Activated CD4-positive, alpha-beta T cell treated with anti-CD3 and anti-CD28 coated beads, Interleukin-2, amount 50 U/mL, for 24 hours (primary cell): Measurements from ENCODE around the gene EMC10.
"Not testable (repeated sequence)": the region's sequence is repeated elsewhere in the genome, so short reads cannot be mapped to it uniquely, and the experiment has no call there.

Experiments used
- DNase-seq, 2 donors: peaks; one replicate each; pipeline ENCODE4 v3.0.0-alpha.2; 2020; ENCODE audit warnings: low read depth in 1 of 2, low spot score in 1 of 2

The EMC10 gene

DNA sequence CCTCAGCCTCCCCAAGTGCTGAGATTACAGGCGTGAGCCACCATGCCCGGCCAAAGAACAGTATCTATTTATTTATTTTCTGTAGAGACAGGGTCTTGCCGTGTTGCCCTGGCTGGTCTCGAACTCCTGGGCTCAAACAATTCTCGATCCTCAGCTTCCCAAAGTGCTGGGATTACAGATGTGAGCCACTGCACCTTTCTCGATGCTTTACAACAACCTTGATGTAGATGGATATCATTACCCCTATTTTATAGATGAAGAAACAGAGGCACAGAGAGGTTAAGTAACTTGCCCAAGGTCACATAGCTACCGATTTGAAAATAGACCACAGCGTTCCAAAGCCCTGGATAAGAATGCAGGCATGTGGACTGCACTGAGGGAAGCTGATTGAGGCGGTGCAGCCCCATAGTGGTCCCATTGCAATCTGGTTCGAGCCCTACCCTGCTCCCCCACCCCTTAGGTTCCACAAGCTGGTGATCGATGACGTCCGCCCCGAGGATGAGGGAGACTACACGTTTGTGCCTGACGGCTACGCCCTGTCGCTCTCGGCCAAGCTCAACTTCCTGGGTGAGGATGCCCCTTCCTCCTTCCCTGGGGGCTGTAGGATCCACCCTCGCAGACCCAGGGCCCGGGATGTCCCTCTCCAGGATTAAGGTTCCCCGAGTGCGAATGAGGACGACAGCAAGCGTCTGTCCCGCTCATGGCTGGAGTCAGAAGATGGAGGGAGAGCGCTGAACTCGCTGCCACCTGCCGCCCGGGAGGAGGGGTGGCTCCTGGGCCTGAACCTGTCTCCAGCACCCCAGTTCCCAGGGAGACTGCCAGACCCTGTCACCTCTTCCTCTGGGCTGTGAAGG lies 25.7 kb upstream of the EMC10 start:
- DNase-seq = no peak

DNA sequence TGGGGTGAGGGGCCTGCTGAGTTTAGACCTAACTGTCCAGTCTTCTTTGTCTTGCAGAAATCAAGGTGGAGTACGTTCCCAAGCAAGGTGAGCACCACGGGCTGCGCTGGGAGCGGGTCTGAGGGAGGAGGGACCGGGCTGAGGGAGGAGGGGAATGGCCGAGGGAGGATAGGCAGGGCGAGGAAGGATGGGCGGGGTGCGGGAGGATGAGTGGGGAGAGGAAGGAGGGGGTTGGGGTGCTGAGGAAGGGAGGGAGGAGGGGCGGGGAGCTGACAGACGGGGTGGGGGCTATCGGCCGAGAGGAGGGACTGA lies 25.1 kb upstream of the EMC10 start:
- DNase-seq = no peak

DNA sequence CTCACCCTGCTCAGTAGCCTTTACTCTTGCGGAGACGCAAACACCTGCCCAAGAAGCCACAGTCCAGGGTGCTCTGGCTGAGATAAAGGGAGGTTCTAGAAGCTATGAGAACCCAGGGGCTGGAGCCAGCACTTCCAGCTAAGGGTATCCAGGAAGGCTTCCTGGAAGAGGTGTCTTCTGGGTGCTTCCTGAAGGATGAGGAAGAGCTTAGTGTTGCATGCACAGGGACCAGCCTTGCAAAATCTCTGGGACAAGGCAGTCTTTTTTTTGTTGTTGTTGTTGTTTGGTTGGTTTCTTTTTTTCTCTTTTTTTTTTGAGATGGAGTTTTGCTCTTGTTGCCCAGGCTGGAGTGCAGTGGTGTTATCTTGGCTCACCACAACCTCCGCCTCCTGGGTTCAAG lies 23.1 kb upstream of the EMC10 start:
- no peak for DNase-seq

DNA sequence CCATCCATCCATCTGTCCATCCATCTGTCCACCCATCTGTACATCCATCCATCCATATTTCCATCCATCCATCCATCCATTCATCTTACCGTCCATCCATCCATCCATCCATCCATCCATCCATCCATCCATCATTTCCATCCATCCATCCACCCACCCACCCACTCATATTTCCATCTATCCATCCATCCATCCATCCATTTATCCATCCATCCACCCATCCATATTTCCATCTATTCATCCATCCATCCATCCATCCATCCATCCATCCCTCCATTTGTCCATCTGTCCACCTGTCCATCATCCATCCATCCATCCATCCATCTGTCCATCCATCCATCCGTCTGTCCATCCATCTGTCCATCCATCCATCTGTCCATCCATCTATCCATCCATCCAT lies 20.3 kb upstream of the EMC10 start:
- DNase-seq = no peak

DNA sequence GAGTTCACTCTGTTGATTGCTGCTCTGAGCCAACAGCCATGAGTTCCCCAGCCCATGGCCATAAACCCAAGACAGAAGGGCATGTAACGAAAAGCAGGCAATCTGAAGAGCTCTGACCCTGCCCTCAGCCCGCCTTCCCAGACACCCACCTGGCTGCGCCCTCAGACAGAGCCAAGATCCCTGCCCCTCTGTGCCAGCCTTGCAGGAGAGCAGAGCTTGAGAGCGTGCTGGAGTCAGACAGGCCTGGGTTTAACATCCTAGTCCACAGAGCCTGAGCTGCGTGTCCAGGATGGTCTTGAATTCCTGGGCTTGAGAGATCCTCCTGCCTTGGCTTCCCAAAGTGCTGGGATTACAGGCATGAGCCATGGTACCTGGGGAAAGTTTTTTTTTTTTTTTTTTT lies 19.0 kb upstream of the EMC10 start:
- DNase-seq = no peak

DNA sequence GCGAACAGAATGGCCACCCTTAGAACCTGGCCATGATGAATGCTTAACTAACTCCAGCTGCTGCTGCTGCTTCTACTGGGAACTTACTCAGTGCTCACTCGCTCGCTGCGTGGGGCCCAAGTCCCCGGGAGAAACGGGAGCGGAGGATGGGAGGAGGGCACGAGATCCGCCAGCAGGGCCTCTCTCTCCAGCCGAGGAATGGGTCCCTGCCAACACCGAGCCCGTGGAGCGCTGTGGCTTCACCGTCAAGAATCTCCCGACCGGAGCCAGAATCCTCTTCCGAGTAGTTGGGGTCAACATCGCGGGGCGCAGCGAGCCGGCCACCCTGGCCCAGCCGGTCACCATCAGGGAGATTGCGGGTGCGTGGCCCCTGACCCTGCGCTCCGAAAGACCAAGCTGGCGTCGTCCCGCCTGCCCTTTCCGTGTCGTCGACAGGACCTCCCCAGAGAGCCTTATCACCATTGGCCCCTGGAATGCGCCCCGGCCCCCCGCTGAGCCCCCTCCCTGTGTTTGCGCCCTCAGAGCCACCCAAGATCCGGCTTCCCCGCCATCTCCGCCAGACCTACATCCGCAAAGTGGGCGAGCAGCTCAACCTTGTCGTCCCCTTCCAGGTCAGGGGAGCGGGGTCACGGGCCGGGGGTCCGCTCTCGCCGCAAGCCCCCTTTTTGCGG lies 17.8 kb upstream of the EMC10 start:
- no peak for DNase-seq

DNA sequence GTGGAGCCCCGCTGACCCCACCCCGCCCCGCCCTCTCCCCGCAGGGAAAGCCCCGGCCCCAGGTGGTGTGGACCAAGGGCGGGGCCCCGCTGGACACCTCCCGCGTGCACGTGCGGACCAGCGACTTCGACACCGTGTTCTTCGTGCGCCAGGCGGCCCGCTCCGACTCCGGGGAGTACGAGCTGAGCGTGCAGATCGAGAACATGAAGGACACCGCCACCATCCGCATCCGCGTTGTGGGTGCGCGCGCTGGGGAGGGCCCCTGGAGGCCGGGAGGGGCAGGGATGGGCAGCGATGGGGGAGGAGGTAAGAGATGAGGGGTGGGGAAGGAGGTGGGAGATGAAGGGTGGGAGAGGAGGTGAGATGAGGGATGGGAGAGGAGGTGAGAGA lies 17.2 kb upstream of the EMC10 start:
- no peak for DNase-seq

DNA sequence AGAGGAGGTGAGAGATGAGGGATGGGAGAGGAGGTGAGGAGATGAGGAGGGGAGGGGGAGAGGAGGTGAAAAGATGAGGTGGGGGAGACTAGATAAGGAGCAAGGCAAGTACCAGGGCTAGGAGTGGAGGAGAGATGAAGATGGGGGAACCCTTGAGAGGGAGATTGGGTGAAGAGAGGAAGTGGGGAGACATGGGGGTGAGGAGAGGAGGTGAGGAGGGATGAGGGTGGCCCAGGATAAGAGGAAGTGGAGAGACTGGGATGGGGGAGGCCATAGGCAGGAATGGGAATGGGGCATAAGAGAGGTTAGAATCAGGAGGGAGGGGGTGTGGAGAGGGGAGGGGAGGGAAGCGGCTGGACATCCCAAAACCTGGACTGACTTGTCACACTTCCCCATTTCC lies 16.7 kb upstream of the EMC10 start:
- no peak for DNase-seq

DNA sequence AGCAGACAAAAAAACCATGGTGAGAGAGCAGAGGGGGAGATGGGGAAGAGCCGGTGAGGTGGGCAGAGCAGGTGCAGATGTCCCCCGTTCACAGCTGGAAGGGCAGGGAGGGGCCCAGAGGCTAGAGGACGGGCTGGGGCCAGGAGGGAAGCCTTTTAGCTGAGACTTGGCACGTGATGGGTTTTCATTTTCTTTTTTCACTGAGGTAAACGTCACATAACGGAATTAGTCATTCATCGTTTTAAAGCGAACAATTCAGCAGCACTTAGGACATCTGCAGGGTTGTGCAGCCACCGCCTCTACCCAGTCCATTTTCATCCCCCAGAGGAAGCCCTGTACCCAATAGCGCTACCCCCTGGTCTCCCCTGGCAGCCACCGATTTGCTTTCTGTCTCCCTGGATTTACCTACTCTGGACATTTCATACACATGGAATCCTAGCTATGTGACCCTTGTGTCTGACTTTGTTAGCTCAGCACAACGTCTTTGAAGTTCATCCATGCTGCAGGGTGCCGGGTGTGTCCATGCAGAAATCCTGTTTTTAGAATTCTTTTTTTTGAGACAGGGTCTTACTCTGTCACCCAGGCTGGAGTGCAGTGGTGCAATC lies 16.0 kb upstream of the EMC10 start:
- DNase-seq = no peak

DNA sequence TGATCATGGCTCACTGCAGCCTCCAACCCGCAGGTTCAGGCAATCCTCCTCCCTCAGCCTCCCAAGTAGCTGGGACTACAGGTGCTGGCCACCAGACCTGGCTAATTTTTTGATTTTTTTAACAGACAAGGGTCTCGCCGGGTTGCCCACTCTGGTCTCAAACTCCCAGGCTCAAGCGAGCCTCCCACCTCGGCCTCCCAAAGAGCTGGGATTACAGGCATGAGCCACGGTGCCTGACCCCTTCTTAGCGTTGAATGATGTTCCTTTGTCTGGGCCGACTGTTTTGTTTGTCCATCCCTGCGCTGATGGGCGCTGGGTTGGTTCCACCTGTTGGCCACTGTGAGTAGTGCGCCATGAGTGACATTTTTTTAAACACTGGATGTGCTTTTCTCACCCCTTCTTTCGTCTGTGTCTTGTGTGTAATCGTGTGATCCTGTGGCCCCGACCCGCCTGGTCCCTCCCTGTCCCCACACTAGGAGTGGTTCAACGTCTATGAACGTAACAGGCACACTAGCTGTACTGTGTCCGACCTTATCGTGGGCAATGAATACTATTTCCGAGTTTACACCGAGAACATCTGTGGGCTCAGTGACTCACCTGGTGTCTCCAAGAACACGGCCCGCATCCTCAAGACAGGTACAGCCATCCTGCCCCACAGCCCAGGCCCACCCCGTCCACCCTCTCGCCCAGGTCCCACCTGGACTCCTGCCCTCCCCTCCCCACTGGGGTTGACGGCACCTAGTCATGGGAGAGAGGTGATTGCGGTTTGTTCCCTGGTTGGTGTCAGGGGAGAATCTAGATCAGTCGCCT lies 15.0 kb upstream of the EMC10 start:
- DNase-seq = peak in 1 of 2 donors; percentile 52

DNA sequence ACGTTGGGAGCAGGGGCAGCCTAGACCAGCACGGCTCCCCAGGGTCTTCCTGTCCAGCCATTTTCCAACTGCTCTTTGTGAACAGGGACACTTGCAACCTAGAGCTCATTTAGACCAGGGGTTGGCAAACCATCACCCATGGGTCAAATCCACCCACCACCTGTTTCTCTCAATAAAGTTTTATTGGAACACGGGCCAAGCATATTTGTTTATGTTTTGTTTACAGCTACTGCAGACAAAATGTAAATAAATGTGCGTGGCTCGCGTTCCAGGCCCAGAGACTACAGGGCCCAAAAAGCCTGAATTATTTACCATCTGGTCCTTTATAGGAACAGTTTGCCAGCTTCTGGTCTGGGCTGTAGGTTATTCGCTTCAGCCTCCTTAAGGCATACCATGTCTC lies 13.3 kb upstream of the EMC10 start:
- no peak for DNase-seq

DNA sequence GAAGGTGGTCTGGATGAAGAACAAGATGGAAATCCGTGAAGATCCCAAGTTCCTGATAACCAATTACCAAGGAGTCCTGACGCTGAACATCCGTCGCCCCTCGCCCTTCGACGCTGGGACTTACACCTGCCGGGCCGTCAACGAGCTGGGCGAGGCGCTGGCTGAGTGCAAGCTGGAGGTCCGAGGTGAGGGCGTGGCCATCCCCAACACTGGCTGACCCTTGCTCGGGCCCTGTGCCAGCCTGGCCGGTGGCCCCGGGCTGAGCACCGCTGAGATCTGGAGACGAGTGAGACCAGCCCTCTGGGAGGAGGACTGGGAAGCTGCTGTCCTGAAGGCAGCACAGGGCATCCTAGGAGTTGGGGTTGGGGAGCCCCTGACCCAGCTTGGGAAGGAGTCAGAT lies 12.0 kb upstream of the EMC10 start:
- no peak for DNase-seq

DNA sequence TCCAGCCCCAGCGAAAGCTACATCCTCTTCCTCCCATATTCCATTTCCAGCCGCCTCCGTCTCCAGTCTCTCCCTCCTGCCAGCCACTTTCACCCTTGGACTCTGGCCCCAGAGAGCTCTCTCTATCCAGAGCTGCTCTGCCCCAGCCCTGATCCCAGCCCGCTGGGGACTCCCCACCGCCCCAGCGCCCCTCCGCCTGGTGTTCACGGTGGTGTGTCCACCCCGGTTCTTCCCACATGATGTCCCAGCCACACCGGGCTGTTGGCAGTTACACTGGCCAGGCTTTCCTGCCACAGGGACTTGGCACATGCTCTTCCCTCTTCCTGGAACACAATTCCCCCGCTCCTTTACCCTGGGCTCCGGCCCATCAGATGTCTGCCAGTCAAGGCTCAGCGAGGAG lies 11.3 kb upstream of the EMC10 start:
- no peak for DNase-seq

DNA sequence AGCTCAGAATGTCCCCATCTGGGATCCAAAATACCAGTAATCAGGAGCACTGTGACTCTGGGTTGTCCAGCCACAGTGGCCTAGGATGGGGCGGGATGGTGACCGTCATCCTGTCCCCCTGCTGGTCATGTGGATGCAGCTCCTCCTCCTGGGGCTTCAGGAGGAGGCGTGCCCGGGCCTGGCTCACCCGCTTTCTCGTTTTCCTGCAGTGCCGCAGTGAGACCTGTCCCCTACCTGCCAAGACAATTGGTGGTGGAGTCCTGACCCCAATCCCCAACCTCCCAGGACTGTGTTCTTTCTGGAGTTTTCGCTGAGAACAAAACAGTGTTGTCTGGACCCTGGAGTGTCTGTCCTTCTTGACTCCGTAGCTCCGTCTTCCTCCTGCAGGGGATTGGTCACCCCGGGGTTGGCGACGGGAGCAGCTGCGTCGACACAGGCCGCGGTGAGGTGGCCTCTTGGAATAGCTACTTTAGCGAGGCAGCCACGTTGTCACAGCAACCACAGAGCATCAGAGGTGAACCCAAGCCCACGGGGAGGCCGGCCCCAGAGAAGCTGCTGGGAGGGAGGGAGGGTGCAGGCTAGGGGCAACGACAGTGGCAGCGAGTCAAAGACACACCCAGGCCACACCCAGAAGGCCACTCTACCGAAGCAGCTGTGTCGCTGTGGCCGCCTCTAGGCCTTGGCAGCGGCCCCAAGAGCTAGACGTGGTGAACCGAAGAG lies 10.2 kb upstream of the EMC10 start:
- no peak for DNase-seq

DNA sequence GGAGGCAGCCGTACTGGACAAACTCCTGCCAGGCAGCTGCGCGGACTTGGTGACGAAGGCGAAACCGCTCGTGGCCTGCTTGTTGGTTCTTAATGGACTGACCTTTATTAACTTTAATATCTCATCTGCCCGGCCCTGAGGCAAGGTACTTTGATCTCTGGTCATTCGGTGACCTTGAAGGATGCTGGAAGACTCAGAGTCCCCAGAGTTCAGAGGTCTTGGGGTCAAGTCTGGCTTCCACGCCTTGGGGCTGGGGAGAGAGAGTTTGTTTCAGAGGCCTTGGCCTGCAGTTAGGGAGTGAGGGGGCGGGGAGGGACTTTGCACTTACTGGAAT lies 9.6 kb upstream of the EMC10 start:
- no peak for DNase-seq

DNA sequence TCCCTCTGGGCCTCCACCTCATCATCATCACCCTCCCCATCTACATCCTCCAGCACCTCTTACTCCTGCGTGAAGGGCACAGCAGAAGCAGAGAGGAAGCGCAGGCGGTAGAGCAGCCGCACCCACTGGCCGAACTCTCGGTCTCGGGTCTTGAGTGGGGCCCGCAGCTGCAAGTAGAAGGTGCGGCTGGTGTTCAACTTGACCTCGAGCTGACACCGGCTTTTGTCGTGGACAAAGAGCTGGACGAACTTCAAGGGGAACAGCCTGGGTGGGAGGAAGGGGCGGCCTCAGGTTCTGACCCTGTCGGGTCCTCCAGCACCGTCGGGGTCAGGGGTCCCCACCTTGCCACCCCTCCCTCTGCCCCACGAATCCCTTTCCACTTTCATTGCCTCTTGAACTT lies 8.7 kb upstream of the EMC10 start:
- no peak for DNase-seq

DNA sequence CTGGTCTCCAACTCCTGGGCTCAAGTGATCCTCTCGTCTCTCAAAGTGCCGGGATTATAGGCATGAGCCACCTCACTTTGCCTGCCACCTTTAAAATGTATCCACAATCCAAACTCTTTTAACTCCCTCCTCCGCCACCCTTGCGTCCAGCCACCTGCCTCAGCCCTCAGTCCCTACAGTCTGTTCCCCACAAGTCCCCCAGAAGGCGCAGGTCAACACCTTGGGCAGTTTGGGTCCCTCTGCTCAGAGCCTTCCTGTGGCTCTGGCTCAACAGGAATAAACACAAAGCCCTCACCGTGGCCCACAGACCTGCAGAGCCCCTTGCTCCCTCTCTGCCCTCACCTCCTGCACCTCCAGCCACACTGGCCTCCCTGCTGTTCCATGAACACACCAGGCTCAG lies 7.5 kb upstream of the EMC10 start:
- no peak for DNase-seq

DNA sequence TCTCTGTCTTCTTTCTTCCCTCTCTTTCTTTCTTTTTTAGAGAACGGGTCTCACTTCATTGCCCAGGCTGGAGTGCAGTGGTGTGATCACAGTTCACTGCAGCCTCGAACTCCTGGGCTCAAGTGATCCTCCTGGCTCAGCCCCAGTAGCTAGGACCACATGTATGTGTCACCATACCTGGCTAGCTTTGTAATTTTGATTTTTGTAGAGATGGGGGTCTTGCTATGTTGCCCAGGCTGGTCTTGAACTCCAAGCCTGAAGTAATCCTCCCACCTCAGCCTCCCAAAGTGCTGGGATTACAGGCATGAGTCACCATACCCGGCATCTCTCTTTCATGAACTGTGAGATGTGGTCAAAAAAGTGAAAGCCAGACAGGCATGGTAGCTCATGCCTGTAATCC lies 3.0 kb upstream of the EMC10 start:
- not testable (repeated sequence) for DNase-seq

DNA sequence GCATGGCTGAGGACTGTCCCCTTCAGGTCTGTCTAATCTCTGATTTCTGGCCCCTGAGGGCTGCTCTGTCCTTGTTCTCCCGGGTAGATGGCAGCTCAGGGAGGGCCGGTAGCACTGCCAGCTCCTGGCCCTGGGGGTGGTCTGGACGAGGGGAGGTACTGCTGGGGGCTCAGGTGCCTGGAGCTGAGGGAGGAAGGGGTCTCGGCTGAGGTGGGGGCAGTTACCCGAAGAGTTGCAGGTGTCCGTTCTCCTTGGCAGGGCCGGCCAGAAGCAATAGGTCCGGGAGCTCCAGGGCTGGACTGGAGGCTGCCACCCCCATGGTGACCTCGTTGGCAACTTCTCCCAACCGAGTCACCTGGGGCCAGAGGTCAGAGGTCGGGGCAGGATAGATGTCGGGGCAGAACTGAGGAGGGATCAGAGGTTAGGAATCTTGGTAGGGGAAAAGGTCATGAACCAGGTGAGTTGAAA lies 1.2 kb upstream of the EMC10 start:
- DNase-seq = no peak

DNA sequence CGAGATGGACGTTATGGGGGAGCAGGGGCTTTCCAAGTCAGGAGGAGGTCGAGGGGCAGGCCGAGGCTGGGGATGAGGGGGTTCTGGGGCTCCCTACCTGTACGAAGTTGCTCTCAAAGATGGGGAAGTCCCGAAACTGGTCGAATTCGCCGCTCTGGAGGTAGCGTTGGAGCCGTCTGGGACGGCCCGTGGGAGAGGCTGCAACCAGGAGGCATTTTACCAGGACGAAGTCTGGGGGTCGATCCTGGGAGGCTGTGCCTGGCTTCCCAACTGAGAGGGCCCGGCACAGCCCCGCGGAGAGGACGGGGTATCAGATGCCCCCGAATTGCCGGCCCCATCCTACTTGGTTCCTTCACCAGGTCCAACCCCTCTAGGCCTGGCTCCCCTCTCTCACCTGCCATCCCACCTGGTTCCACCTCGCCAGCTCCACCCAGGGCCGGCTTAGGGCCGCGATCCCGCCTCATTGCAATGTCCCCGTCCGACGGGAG lies 527 bp upstream of the EMC10 start:
- no peak for DNase-seq

DNA sequence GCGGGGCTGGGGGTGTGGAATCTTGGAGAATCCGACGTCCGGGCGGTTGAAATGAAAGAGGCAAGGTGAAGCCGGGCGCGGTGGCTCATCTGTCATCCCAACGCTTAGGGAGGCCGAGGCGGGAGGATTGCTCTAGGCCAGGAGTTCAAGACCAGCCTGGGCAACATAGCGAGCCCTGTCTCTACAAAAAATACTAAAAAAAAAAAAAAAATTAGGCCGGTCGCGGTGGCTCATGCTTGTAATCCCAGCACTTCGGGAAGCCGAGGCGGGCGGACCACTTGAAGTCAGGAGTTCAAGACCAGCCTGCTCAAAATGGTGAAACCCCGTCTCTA lies 566 bp downstream of the EMC10 start:
- no peak for DNase-seq
